Stimulated activated CD8-positive, alpha-beta memory T cell treated with anti-CD3 and anti-CD28 coated beads, Interleukin-12 subunit alpha, Interleukin-12 subunit beta, amount 100 ng/mL, for 24 hours (primary cell): ENCODE results near the gene NCOR2.

Experiments used
- DNase-seq: peaks from one replicate; pipeline ENCODE4 v3.0.0-alpha.2; 2020; ENCODE audit errors: extremely low read depth

Gene NCOR2

DNA sequence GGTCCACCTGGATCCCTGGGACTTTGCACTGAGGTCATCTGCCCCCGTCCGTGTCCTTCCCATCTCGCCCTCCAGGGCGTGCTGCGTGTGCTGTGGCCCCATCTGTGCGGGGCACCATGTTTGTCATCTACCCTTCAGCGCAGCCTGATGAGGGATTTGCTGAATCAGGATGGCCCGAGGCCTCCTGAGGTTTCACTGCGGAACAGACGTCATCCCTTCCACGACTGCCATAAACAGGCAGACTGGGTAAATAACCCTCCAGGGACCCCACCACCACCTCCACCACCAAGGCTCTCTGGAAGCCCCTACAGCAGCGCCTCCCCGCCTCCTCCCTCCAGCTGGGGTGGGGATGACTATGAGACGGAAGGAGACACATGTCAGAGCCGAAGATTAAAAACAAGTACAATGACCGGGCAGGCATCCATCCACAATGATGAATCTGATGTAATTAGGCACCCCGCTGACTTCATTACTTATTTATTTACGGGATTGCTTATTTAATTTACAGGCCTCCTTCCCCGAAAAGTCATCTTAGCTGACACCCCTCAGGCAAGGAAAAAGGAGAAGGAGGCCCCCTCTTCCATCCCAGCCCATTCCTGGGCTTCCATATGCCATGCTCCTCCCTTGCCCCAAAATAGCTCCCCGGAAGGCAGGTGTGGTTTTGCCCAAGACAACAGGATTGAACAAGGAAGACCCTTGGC lies 39.4 kb downstream of the NCOR2 start:
- no peak for DNase-seq

DNA sequence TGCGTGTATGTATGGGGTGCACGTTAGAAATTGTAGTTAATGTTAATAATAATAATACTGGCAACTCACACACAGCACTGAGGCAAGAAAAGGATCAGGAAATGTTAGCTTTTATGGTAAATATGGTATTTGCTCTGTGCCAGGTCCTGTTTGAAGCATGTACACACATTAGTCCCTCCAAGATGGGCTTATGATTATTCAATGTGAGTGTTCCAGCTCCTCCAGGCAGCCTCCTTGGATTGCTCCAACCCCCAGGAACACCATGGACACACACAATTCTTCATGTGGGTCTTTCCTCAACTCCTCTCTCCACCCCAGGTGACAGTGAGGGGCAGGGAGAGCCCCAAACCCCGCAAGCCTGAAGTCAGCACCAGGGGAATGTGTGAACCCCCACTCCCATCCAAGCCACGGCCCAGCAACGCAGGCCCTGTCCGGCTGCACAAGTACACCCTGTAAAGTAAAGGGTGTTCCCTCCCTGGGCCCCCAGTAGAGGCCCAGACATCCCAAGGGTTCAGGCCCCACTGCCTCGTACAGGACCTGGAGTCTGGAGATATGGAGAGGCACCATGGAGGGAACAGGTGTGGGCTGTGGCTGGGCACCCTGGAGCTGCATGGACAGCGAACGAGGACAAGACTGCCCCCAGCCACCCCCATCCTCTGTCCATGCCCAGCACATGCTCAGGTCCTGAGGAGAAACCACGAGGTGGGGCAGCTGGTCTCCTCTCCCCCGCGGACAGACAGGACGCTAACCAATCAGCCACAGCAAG lies 41.3 kb downstream of the NCOR2 start:
- DNase-seq, result no peak

DNA sequence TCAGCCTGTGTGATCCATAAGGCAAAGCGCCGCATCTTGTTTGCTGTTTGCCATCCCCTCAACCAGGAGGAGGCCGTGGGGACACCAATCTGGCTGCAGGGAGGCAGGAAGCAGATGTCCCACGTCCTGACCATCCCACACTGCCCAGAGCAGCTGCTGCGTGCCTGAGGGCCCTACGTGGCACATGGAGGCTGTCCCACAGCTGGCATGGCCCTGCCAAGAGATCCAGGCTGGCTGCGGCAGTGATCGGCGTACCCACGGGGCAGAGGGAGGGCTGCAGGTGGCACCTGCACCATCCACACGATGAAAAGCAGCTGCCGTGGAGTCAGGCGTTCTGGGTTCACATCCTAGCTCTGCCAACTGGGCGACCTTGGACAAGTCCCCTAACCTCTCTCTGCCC lies 42.0 kb downstream of the NCOR2 start:
- no peak for DNase-seq

DNA sequence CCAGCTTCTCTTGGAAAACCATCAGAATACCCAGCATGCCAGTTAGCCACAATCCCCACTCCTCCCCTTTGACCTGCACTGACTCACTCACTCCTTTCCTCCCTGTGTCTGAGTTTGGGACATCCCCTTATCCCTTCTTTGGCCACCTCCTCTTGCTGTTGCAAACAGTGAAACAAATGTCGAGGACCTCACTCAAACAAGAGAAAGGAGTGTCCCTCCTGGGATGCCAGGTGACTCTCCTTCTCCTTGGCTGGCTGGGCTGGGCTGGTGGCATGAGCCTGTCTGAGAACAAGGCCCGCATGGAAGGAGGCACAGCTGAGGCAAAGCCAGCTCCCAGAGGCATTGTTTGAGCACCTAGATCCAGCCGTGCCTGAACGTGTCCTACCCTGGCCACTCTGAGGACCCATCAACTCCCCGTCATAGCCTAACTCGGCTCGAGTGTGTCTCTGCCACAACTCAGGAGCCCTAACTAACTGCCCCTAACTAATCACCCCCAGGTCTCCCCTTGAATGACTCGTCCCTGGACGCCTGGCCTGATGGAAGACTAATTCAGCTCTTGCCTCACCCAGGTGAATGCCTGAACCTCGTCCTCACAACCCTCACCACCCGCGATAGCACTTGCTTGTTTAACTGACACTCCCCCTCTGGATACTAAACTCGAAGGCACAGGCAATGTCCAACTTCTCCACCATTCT lies 43.0 kb downstream of the NCOR2 start:
- DNase-seq, result no peak

DNA sequence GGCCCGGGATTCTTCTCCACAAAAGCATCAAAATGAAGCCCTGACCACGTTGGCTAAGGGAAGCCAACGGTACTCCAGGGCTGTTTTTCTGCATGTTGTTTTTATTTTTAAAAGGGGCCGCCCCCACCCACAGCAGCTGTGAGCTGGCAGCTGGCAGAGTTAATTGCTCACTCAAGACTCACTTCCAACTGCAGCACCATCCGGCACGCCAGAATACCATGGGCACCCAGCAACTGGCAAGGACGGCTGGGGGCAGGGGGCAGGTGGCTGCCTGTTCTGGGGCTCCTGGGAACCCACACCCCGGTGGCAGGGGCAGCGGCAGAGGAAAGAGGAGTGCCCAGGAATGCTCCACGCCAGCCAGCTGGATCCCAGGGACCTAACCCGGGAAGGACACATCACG lies 44.3 kb downstream of the NCOR2 start:
- DNase-seq, result no peak

DNA sequence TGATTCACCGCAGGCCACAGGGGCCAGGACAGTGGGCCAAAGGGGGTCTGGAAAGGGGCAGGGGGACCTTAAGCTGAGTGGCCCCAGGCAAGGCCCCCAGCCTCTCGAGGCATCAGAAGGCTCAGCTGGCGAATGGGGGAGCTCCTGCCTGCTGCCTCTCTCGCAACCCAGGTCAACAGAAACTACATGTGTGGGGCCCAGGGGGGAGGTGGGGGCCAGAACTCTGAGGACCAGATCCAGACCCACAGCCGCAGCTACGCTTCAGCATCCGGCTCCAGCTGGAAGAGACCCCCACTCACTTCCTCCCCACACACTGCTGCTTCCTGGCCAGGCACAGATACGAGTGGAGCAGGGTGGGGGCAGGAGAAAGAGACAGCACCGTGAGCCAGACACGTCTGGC lies 46.5 kb downstream of the NCOR2 start:
- no peak for DNase-seq

DNA sequence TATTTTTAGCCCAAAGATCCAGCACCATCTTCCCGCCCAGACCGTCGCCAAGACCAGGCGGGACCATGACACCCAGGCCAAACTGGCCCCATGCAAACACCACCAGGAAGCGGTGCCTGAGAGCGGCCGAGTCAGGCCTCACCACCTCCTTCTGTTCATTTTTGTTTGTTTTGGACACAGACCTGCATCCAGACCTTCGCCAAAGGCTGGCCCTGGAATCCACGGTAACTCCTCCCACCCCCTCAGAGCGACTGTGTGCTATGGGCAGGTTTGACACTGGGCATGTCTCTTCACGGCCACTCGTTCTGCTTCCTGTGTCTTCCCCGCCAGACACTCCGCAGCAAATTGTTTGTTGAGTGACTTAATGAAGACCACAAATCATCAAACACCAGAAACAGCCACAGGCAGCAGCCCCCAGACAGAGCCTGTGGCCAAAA lies 47.1 kb downstream of the NCOR2 start:
- DNase-seq, result no peak

DNA sequence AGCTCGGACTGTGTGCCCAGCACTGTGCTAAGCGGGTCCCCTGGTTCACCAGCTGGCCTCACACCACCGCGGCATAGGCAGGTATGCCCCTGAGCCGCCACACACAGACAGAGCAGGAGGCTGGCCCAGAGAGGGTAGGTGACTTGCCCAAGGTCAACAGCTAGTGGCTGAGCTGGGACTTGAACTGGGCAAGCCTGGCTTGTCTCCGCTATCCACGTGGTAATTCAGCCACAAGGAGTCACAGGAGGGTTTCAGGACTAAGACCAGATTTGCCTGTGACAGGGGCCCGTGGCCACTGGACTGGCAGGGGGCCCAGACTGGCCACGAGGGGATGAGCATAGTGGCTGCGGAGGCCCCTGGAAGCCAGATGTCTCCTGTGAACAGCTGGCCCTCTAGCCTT lies 47.7 kb downstream of the NCOR2 start:
- no peak for DNase-seq

DNA sequence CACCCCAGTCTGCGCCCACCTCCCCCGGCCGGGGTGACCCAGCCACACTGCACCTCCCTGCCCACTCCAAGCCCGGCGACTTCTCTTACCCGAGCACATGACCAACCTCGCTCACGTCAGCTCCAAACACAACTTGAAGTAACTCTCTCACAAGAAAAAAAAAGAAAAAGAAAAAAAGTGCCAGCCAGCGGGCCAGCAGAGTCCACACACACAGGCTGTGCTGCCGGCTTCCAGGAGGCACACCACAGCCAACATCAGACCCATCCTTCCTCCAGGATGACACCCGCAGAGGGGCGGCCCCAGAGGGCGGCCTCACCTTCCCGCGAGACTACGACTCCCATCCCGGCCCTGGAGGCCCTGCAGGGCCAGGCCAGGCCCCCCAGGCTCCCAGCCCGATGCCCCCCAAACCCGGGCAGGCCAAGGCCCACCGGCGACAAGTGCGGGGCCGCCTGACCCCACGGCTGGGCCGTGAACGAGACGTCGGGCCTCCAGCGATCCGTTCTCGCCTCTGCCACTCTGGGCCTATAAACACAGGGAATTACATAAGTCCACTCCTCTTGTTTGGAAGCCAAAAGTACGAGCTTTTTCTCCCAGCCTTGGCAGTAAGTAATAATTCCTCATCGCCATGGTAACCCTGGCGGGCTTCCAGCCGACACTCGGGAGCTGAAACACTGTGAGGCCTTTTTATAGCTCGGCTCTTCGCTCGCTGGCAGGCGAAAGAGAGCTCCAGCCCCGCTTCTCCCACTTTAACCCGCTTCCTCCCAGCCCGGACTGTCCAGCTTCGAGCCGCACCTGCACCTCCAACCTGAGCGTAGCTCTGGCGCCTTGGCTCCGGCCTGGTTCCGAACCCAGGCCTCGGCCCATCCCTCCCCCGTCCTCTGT lies 49.1 kb downstream of the NCOR2 start:
- no peak for DNase-seq
